ENCODE measurements around the gene MYOM1. TPM values are rescaled to one million over a fixed set of nuclear protein-coding genes. Genes with fewer than 3 reads are reported as not detected.
A peak's percentile ranks its signal among the peaks of the same experiment; 100 is the strongest.
"Not testable (repeated sequence)": the region's sequence is repeated elsewhere in the genome, so short reads cannot be mapped to it uniquely, and the experiment has no call there.

Gene MYOM1
- total RNA-seq, 1 donor from 2014 or later = 2.2 TPM

DNA sequence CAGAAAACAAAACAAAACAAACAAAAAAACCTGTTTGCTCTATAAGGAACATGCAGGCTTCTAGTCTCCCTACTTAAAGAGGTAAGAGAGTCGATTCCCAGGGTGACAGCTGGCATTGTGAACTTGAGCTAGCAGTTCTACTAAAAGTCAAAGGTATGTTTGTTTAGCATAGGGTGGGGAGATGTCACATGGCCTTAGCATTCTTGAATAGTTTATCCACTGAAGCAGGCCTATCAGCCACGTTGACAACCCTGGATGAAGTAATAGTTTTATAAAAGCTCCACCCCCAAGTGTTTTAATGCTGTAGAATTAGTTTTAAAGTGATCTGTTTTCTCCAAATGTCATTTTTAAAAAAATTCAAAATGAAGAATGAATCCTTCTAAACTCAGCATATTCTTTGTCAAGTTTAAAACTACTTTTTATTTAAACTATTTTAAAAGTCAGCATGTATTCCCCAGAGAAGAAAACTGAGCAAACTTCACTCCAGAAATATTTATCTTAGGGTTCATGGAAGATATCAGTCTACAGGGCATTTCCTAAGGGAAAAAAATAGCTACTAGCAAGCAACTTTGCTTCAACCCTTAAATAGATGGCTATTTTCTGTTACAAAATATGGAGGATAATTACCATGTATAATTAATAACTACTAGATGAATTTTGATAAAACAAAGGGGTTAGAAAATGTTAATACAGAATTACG, 1.7 kb downstream of the MYOM1 start:
- DNase-seq = no peak

DNA sequence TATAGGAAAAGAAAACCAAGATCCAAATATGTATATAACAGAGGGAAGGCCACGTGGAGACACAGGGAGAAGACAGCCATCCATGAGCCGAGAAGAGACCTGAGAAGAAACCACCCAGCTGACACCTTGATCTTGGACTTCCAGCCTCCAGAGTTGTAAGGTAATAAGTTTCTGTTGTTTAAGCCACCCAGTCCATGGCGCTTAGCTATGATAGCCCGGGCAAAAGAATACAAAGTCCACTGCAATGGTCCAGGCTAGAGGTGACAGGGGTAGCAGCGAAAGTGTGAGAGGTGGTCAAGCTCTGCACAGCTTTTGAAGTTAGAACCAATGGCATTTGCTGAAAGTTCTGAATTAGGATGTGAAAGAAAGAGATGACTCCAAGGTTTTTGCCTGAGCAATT, 2.8 kb downstream of the MYOM1 start:
- DNase-seq = no peak

GRCh38 chr18:3214855-3215637, 4.7 kb downstream of the MYOM1 start:
- DNase-seq = no peak

DNA sequence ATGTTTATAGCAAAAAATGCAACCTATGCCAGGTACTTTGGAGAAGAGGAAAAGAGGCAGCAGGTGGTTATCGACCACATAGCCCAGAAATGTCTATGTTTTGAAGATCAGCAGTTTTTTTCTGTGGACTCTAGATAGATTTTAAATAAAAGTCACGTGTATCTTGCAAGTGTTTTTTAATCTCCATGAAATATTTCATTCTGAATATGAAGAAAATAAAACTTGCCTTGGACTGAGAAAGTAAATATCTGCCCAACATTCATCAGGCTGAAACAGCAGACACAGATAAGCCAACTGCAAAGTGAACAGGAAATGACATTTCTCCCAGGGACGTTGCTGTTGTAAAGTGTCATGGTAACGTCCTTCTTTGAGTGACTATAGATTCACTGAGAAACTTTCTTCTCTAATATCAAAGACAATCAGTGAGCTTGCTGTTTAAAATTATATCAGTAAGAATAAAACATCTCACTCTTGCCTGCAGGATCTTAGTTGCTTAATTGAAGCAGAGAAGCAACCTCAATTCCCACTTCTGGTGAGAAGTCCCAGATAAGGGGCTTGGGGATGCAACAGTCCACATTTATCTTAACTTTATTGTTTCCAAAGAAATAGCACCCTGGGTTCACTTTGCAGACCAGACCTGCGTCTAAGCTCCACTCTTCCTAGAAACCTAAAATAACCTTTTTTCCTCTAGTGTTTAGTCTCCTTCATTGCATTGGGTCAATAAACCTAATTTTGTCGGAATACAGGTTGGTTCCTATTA, 6.3 kb downstream of the MYOM1 start:
- DNase-seq = peak; percentile 49

DNA sequence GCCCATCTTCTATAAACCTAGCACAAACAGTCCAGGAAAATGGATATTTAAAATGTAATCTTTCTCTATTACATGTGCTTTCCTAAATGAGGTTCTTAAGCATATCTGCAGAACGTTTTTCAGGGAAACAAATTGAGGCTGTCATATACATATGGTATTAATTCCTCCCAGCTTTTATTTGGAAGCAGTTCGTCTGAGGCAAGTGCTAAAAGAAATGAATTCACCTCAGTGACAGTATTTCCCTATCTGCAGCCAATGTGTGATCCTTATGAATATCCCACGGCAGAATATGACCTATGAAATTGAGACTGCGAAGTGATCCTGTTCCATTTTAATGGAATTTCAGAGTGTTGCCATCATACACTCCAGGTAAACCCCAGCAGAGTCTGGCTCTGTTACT, 7.1 kb downstream of the MYOM1 start:
- DNase-seq = no peak

- DNase-seq = no peak
Observed at GRCh38 chr18:3211236-3211992, 8.4 kb downstream of the MYOM1 start.

GRCh38 chr18:3209859-3210569, 9.8 kb downstream of the MYOM1 start:
- no peak for DNase-seq

GRCh38 chr18:3207565-3207964, 12.2 kb downstream of the MYOM1 start:
- DNase-seq = no peak

DNA sequence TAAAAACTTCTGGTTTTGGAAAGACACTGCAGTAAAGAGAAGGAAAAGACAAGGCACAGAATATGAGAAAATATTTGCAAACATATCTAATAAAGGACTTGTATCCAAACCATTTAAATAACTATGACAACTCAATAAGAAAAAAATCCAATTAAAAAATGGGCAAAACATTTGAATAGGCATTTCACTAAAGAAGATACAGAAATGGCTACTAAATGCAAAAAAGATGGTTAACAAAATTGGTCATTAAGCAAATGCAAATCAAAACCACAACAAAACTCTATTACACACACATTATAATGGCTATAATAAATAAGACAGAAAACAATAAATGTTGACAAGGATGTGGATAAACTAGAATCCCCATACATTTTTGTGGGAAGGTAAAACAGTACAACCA, 14.5 kb downstream of the MYOM1 start:
- DNase-seq = no peak

- no peak for DNase-seq
Observed at GRCh38 chr18:3199942-3200645, 19.7 kb downstream of the MYOM1 start.

- not testable (repeated sequence) for DNase-seq
Observed at GRCh38 chr18:3198260-3198860, 21.4 kb downstream of the MYOM1 start.

DNA sequence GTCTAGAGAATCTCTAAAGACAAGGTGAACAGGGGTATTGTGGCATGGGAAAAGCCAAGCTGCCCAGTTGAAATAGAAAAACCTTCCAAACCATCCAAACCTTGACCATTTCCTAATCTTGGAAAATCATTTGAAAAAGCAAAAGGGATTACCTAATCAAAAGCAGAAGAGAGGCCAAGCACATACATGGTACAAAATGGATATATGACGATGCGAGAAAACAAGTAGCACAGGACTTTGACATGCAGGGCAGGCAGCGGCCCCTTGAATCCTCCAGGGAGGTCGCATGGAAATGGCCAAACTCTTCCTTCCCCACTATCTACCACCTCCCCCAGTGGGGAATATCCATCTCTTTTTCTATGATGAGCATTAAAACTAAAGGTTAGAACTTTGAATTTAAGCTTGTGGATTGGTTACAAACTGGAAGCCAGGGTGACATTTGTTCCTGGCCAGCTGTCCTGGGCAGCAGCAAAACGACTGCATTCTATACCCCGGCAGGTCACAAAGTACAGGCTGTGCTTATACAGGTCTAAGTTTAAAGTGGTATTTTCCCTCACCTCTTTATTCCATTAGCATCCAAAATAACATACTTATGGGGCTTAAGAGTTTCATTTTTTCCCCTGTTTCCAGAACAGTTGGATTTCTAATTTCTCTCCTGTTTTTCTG, 24.7 kb downstream of the MYOM1 start:
- DNase-seq = no peak

DNA sequence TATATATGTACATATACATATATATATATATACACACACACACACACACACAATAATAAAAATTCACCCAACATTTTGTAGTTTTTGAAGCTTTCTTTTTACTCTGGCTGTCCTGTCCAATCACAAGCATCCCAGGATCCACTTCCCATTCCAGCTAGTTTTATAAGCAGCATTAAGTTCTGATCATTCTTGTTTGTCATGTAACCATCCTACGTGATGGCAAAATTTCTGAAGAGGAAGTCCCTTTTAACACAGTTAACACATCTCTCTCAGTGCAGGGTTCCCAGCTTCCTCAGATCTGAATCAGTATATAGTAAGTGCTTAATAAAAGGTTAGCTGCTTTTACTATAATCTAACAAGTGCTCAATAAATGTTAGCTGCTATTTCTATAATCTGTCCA, 26.4 kb downstream of the MYOM1 start:
- no peak for DNase-seq

- no peak for DNase-seq
Observed at GRCh38 chr18:3192752-3193151, 27.0 kb downstream of the MYOM1 start.

DNA sequence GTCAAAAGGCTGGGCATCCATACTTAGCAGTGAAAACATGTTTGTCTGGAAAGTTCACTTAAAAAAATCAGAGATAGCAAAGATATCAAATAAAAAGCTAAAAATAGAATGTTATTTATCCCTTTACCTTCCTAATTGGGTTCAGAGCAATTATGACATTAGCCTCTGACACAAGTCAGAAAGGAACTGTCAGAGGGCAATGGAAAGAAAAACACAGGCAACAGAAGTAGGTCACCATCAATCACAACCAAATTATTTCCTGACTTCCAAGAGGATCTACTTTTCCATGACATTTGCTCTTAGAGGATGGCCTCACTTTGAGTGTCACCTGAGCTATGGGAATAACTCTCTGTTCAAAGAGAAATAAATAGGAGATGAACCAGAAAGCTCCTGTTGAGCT, 27.5 kb downstream of the MYOM1 start:
- no peak for DNase-seq

DNA sequence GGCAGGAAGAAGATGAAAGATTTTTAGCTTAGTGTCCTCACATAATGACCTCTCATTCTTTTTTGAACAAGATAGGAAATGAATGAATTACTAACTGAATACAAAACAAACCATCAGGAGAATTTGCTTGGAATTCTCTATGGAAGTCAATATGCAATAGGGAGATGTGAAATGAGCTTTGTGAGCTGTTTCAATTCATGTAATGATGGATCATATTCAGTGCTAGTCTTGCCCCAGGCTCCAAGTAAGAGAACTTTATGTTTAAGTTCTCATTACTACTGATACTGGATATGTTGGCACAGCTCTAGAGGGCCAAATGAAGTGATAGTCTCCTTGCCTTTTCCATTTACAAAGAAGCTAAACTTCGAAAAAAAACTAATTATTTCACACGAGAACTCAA, 29.2 kb downstream of the MYOM1 start:
- no peak for DNase-seq

DNA sequence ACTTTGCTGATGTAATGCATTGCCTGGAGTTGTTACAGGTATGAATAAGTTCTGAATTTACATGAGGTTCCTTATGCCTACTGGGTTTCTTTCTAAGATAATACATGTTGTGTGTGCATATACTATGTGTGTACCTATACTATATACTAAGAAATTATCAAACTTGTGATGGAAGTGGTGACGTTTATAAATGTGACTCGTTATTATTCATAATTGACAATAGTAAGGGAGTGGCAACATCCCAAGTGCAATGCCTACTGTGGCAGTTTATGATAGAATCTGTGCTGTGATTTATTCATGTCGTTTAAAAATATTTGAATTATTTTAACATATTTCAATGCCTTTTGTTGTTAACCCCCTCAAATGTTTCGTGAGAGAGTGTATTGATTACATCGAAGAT, 29.9 kb downstream of the MYOM1 start:
- no peak for DNase-seq

GRCh38 chr18:3186678-3187658, 32.8 kb downstream of the MYOM1 start:
- DNase-seq = no peak

GRCh38 chr18:3184275-3184963, 35.3 kb downstream of the MYOM1 start:
- no peak for DNase-seq

Data from dermis blood vessel endothelial cell (primary cell).